Right lung (tissue), 5 donors: Measurements from ENCODE around the gene APOL5. TPM values are rescaled to one million over a fixed set of nuclear protein-coding genes. Genes with fewer than 3 reads are reported as not detected.

ENCODE experiments used
- polyA plus RNA-seq, 5 donors: library from polyadenylated mRNA; unstranded; fragments of 120-200 nt; gene quantifications; one replicate each; pipeline versions ENCODE4 v1.2.1 to v1.2.3, GENCODE V29; 2013; ENCODE audit warnings: inconsistent platforms in 1 of 5, low replicate concordance in 1 of 5; ENCODE audit not compliant: insufficient read length in 5 of 5, insufficient read depth in 1 of 5

Gene APOL5
- polyA plus RNA-seq, 5 donors, result 0.09 TPM; not detected in 4

Other genes starting within 250 kb of the APOL5 start
- gene RASD2, start 177.0 kb upstream of the APOL5 start, polyA plus RNA-seq, result 1 to 10 TPM in 1 of 5 donors, under 1 TPM in 4; 0.09 to 1.1 (median 0.16) TPM
- gene MB, start 100.5 kb upstream of the APOL5 start, polyA plus RNA-seq, result 10 to 100 TPM in 1 of 5 donors, 1 to 10 TPM in 3, under 1 TPM in 1; 0.52 to 15.0 (median 1.4) TPM
- gene APOL6, start 69.4 kb upstream of the APOL5 start, polyA plus RNA-seq, result 10 to 100 TPM in 2 of 5 donors, 1 to 10 TPM in 3; 7.4 to 11.3 (median 8.4) TPM